T-helper 2 cell treated with Interferon-gamma antibody and Interleukin-4, amounts not matched to agents 5 μg/mL and 100 μg/mL, for 36 hours (primary cell): ENCODE results near the gene NEK9.
A peak's percentile ranks its signal among the peaks of the same experiment; 100 is the strongest.

Source experiments
- DNase-seq: peaks from one replicate; pipeline ENCODE4 v3.0.0; 2021; ENCODE audit warnings: low spot score
- H3K27ac Mint-ChIP-seq: one replicate; pipeline ENCODE4 v1.8.0; 2021; ENCODE audit warnings: mild to moderate bottlenecking, mixed read lengths
- H3K27me3 Mint-ChIP-seq: one replicate; pipeline ENCODE4 v1.8.0; 2021; ENCODE audit warnings: low read depth, mixed read lengths
- H3K36me3 Mint-ChIP-seq: one replicate; pipeline ENCODE4 v1.8.0; 2021; ENCODE audit warnings: low read depth, mixed read lengths
- H3K4me1 Mint-ChIP-seq: one replicate; pipeline ENCODE4 v1.8.0; 2021; ENCODE audit warnings: low read depth, mixed read lengths
- H3K4me3 Mint-ChIP-seq: one replicate; pipeline ENCODE4 v1.8.0; 2022; ENCODE audit warnings: mild to moderate bottlenecking, moderate library complexity, mixed read lengths
- H3K9me3 Mint-ChIP-seq: one replicate; pipeline ENCODE4 v1.8.0; 2021; ENCODE audit warnings: mixed read lengths

Gene NEK9

GRCh38 chr14:75126679-75127473 is at the start of gene NEK9:
Gene NEK9, minus strand, starts transcription at chr14:75127048. Its CDS starts 127 bp downstream, at chr14:75126921.
- Mint-ChIP-seq H3K36me3 (peaks cover 17% of the 10 kb centered on the region), H3K9me3 (no peaks in the 10 kb centered on the region), H3K27me3 (no peaks in the 10 kb centered on the region), H3K4me1 (peaks cover 27% of the 10 kb centered on the region), H3K27ac (peak within 1 kb of the TSS; percentile 96), H3K4me3 (peak within 1 kb of the TSS; percentile 97)
- peak; percentile 88 for DNase-seq

GRCh38 chr14:75176142-75176820 is 49.4 kb upstream of the NEK9 start, which contains the start of gene TMED10:
Gene TMED10, minus strand, starts transcription at chr14:75176612. Its CDS starts 33 bp downstream, at chr14:75176579.
- peak; percentile 89 for DNase-seq
- Mint-ChIP-seq H3K4me1 (peaks cover 33% of the 10 kb centered on the region), H3K4me3 (peak within 1 kb of the TSS; percentile 89), H3K27ac (peak within 1 kb of the TSS; percentile 97), H3K27me3 (peaks cover 7% of the 10 kb centered on the region), H3K9me3 (no peaks in the 10 kb centered on the region), H3K36me3 (peaks cover 16% of the 10 kb centered on the region)

GRCh38 chr14:75175677-75176141 is 48.9 kb upstream of the NEK9 start:
- no peaks in the 10 kb centered on the region for H3K9me3 Mint-ChIP-seq
- peak overlapping the region; percentile 89 for H3K4me3 Mint-ChIP-seq
- peaks cover 37% of the 10 kb centered on the region for H3K4me1 Mint-ChIP-seq
- peaks cover 19% of the 10 kb centered on the region for H3K36me3 Mint-ChIP-seq
- peak overlapping the region; percentile 97 for H3K27ac Mint-ChIP-seq
- DNase-seq, result no peak
- H3K27me3 Mint-ChIP-seq, result peaks cover 7% of the 10 kb centered on the region

DNA sequence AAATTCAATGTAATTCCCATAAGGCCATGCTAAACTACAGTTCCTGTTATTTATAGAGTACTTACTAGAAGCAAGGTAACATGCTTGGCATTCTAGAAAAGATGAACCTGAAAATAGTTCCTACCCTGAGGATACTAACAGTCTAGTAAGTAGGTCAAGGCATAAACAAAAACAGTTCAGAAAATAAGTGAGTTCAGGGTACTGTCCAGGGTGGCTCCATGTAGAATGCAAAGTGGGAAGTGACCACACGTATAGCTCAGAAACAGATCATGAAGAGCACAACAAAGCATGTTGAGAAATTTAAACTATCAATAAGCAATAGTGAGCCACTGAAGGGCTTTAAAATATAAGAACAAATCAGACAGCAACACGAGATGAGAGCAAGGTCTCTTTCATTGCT is 47.2 kb upstream of the NEK9 start:
- Mint-ChIP-seq H3K4me3 (peak overlapping the region; percentile 89), H3K27me3 (peaks cover 2% of the 10 kb centered on the region), H3K4me1 (peaks cover 48% of the 10 kb centered on the region), H3K27ac (no peak overlapping the region), H3K9me3 (no peaks in the 10 kb centered on the region), H3K36me3 (peaks cover 19% of the 10 kb centered on the region)
- DNase-seq, result no peak

GRCh38 chr14:75170772-75171171 is 43.9 kb upstream of the NEK9 start:
- H3K27ac Mint-ChIP-seq, result no peak overlapping the region
- H3K4me1 Mint-ChIP-seq, result peaks cover 67% of the 10 kb centered on the region
- no peaks in the 10 kb centered on the region for H3K9me3 Mint-ChIP-seq

GRCh38 chr14:75168586-75169335 is 41.9 kb upstream of the NEK9 start:
- Mint-ChIP-seq H3K27me3 (no peaks in the 10 kb centered on the region), H3K9me3 (no peaks in the 10 kb centered on the region), H3K27ac (peak overlapping the region; percentile 22), H3K4me1 (peaks cover 59% of the 10 kb centered on the region), H3K36me3 (peaks cover 16% of the 10 kb centered on the region), H3K4me3 (peak overlapping the region; percentile 44)
- no peak for DNase-seq

More at GRCh38 chr14:75170772-75171171, 43.9 kb upstream of the NEK9 start:
- no peak for DNase-seq
- no peaks in the 10 kb centered on the region for H3K27me3 Mint-ChIP-seq
- no peak overlapping the region for H3K4me3 Mint-ChIP-seq
- H3K36me3 Mint-ChIP-seq, result peaks cover 26% of the 10 kb centered on the region

DNA sequence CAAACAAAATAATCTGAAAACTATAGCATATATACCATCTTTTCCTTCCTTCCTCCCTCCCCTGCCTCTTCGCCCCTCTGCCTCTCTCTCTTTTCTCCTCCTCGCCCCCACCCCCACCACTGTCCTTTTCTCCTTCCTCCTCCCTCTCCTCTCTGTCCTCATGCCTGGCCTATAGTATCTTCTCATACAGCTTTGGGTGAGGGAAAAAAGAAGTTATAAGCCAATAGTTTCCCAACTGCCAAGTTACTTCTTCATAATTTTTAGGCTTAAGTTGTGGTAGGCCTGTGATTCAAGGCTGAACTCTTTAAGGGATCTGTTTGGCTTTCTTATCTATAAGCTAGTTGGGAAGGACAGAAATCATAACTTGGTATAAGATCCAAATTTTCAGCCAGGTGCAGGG is 40.5 kb upstream of the NEK9 start:
- peaks cover 61% of the 10 kb centered on the region for H3K4me1 Mint-ChIP-seq

GRCh38 chr14:75165586-75166391 is 38.9 kb upstream of the NEK9 start:
- H3K9me3 Mint-ChIP-seq, result no peaks in the 10 kb centered on the region
- H3K4me1 Mint-ChIP-seq, result peaks cover 65% of the 10 kb centered on the region
- DNase-seq, result no peak

More for the DNA sequence above, 40.5 kb upstream of the NEK9 start:
- H3K9me3 Mint-ChIP-seq, result no peaks in the 10 kb centered on the region
- H3K4me3 Mint-ChIP-seq, result no peak overlapping the region
- no peaks in the 10 kb centered on the region for H3K27me3 Mint-ChIP-seq
- peaks cover 19% of the 10 kb centered on the region for H3K36me3 Mint-ChIP-seq
- DNase-seq, result no peak
- H3K27ac Mint-ChIP-seq, result no peak overlapping the region

GRCh38 chr14:75164809-75165208 is 38.0 kb upstream of the NEK9 start:
- Mint-ChIP-seq H3K36me3 (peaks cover 22% of the 10 kb centered on the region), H3K4me1 (peaks cover 67% of the 10 kb centered on the region), H3K9me3 (no peaks in the 10 kb centered on the region), H3K27me3 (no peaks in the 10 kb centered on the region), H3K4me3 (no peak overlapping the region), H3K27ac (no peak overlapping the region)
- DNase-seq, result no peak

More at GRCh38 chr14:75165586-75166391, 38.9 kb upstream of the NEK9 start:
- H3K4me3 Mint-ChIP-seq, result no peak overlapping the region
- H3K27ac Mint-ChIP-seq, result no peak overlapping the region
- H3K27me3 Mint-ChIP-seq, result no peaks in the 10 kb centered on the region
- H3K36me3 Mint-ChIP-seq, result peaks cover 20% of the 10 kb centered on the region

GRCh38 chr14:75163677-75164076 is 36.8 kb upstream of the NEK9 start:
- Mint-ChIP-seq H3K9me3 (no peaks in the 10 kb centered on the region), H3K27me3 (no peaks in the 10 kb centered on the region), H3K4me1 (peaks cover 67% of the 10 kb centered on the region), H3K27ac (no peak overlapping the region), H3K36me3 (peaks cover 21% of the 10 kb centered on the region), H3K4me3 (no peak overlapping the region)
- no peak for DNase-seq

- H3K27ac Mint-ChIP-seq, result no peak overlapping the region
- H3K36me3 Mint-ChIP-seq, result peaks cover 17% of the 10 kb centered on the region
- H3K4me3 Mint-ChIP-seq, result no peak overlapping the region
- no peak for DNase-seq
- no peaks in the 10 kb centered on the region for H3K9me3 Mint-ChIP-seq
- H3K4me1 Mint-ChIP-seq, result peaks cover 60% of the 10 kb centered on the region
- H3K27me3 Mint-ChIP-seq, result no peaks in the 10 kb centered on the region
These were observed 35.8 kb upstream of the NEK9 start for GRCh38 chr14:75162631-75163030.

- Mint-ChIP-seq H3K4me1 (peaks cover 62% of the 10 kb centered on the region), H3K27ac (peak overlapping the region; percentile 22), H3K27me3 (no peaks in the 10 kb centered on the region), H3K36me3 (peaks cover 28% of the 10 kb centered on the region), H3K4me3 (no peak overlapping the region), H3K9me3 (no peaks in the 10 kb centered on the region)
- DNase-seq, result no peak
These were observed 32.2 kb upstream of the NEK9 start for GRCh38 chr14:75158843-75159614.
